SK-N-SH (cell line): ENCODE results near the gene DDIT3.

Experiments
- MEF2A ChIP-seq: IDR thresholded peaks from 2 replicates; pipeline ENCODE4 v1.4.0; 2012; ENCODE audit warnings: low read depth, borderline replicate concordance
- POLR2AphosphoS5 ChIP-seq: IDR thresholded peaks from 2 replicates; pipeline ENCODE4 v1.6.1; 2012; ENCODE audit warnings: low read depth, low read length
- RAD21 ChIP-seq: IDR thresholded peaks from 2 replicates; pipeline ENCODE4 v1.6.1; 2012; ENCODE audit warnings: mild to moderate bottlenecking, low read length
- RFX5 ChIP-seq: IDR thresholded peaks from 2 replicates; pipeline ENCODE4 v1.6.1; 2012; ENCODE audit warnings: mild to moderate bottlenecking, improper control_type of control experiment, low read length
- SIN3A ChIP-seq: IDR thresholded peaks from 2 replicates; pipeline ENCODE4 v1.6.1; 2012; ENCODE audit warnings: low read depth, mild to moderate bottlenecking, low read length, moderate library complexity, borderline replicate concordance
- SMC3 ChIP-seq: IDR thresholded peaks from 2 replicates; pipeline ENCODE4 v1.6.1; 2012; ENCODE audit warnings: low read depth, low read length, improper control_type of control experiment
- TF ChIP-seq, protein P1 (sequence below): fragments of 200-600 bp; sonication (generic); IDR thresholded peaks from 2 replicates; pipeline ENCODE4 v1.6.1; 2017; ENCODE audit warnings: antibody characterized with exemption, mild to moderate bottlenecking, moderate library complexity

DNA sequence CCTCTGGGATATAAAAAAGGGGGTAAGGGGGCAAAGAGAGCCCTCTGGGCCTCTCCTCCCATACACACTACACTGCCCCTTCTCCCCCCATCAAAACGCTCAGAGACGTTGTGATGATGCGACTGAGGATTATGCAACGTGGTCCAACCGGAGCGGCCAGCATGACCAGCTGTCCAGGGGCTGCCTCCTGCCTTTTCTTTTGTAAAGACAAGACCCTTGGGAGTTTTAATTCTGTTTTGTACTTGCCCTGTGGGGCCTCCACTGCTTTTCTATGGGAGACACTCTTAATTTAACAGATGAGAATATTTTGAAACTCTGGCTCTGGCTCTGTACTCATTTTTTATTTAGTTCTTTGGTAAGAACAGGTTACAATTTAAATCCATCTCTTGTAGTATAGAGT is 9.5 kb upstream of the DDIT3 start:
- TF ChIP-seq, protein P1, sequence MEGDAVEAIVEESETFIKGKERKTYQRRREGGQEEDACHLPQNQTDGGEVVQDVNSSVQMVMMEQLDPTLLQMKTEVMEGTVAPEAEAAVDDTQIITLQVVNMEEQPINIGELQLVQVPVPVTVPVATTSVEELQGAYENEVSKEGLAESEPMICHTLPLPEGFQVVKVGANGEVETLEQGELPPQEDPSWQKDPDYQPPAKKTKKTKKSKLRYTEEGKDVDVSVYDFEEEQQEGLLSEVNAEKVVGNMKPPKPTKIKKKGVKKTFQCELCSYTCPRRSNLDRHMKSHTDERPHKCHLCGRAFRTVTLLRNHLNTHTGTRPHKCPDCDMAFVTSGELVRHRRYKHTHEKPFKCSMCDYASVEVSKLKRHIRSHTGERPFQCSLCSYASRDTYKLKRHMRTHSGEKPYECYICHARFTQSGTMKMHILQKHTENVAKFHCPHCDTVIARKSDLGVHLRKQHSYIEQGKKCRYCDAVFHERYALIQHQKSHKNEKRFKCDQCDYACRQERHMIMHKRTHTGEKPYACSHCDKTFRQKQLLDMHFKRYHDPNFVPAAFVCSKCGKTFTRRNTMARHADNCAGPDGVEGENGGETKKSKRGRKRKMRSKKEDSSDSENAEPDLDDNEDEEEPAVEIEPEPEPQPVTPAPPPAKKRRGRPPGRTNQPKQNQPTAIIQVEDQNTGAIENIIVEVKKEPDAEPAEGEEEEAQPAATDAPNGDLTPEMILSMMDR: no peak
- TF ChIP-seq RAD21 (no peak), POLR2AphosphoS5 (no peak), SMC3 (no peak), MEF2A (no peak), SIN3A (no peak), RFX5 (no peak)
